ENCODE results near the gene PLXNB3. TPM values are rescaled to one million over a fixed set of nuclear protein-coding genes. Genes with fewer than 3 reads are reported as not detected.

The PLXNB3 gene
- total RNA-seq, 3 donors from 2014 or later, result 12.3 to 17.9 (median 13.4) TPM

GRCh38 chrX:153735274-153735673 is 28.8 kb upstream of the PLXNB3 start:
- TF ChIP-seq POLR2A (IDR thresholded peaks at IDR 0.05) (no peak), CTCF (IDR thresholded peaks at IDR 0.05) (no peak), POLR2AphosphoS5 (IDR thresholded peaks at IDR 0.05) (no peak)
- intact Hi-C loops (cut with DNase I; ENCODE audit: low total_unique reads), result no loop called here
- no peaks in the 10 kb centered on the region for H3K36me3 ChIP-seq

GRCh38 chrX:153736071-153736820 is 27.8 kb upstream of the PLXNB3 start:
- no peaks in the 10 kb centered on the region for H3K36me3 ChIP-seq
- no peak for TF ChIP-seq POLR2AphosphoS5 (IDR thresholded peaks at IDR 0.05)
- TF ChIP-seq CTCF (IDR thresholded peaks at IDR 0.05), result no peak
- no peak for TF ChIP-seq POLR2A (IDR thresholded peaks at IDR 0.05)
- H3K4me3 ChIP-seq, result no peak overlapping the region
- peaks cover 0 to 20% of the 10 kb centered on the region in 2 donors for H3K27me3 ChIP-seq
- peaks cover 5% of the 10 kb centered on the region in 2 donors for H3K9me3 ChIP-seq
- intact Hi-C loops (cut with DNase I; ENCODE audit: low total_unique reads), result no loop called here
- no peak overlapping the region for H3K27ac ChIP-seq
- no peak for DNase-seq (ENCODE audit: low spot score in 2 of 2)
- H3K4me1 ChIP-seq, result no peaks in the 10 kb centered on the region

More at GRCh38 chrX:153735274-153735673, 28.8 kb upstream of the PLXNB3 start:
- DNase-seq (ENCODE audit: low spot score in 2 of 2), result no peak
- H3K9me3 ChIP-seq, result peaks cover 5% of the 10 kb centered on the region in 2 donors
- H3K4me1 ChIP-seq, result no peaks in the 10 kb centered on the region
- H3K27ac ChIP-seq, result no peak overlapping the region
- H3K4me3 ChIP-seq, result no peak overlapping the region
- peaks cover 0 to 20% of the 10 kb centered on the region in 2 donors for H3K27me3 ChIP-seq

- no peaks in the 10 kb centered on the region for H3K36me3 ChIP-seq
- DNase-seq (ENCODE audit: low spot score in 2 of 2), result no peak
- no peak overlapping the region for H3K27ac ChIP-seq
- H3K4me1 ChIP-seq, result no peaks in the 10 kb centered on the region
- H3K27me3 ChIP-seq, result peaks cover 0 to 20% of the 10 kb centered on the region in 2 donors
- H3K4me3 ChIP-seq, result no peak overlapping the region
- TF ChIP-seq POLR2AphosphoS5 (IDR thresholded peaks at IDR 0.05) (no peak), POLR2A (IDR thresholded peaks at IDR 0.05) (no peak), CTCF (IDR thresholded peaks at IDR 0.05) (no peak)
- H3K9me3 ChIP-seq, result peaks cover 2 to 3% of the 10 kb centered on the region in 2 donors
- intact Hi-C loops (cut with DNase I; ENCODE audit: low total_unique reads), result no loop called here
Observed at GRCh38 chrX:153736871-153737441, 27.1 kb upstream of the PLXNB3 start.

- no peak overlapping the region for H3K27ac ChIP-seq
- H3K27me3 ChIP-seq, result peaks cover 0 to 20% of the 10 kb centered on the region in 2 donors
- no peak overlapping the region for H3K4me3 ChIP-seq
- DNase-seq (ENCODE audit: low spot score in 2 of 2), result no peak
- H3K36me3 ChIP-seq, result no peaks in the 10 kb centered on the region
- H3K4me1 ChIP-seq, result no peaks in the 10 kb centered on the region
- H3K9me3 ChIP-seq, result no peaks in the 10 kb centered on the region
- no peak for TF ChIP-seq POLR2AphosphoS5 (IDR thresholded peaks at IDR 0.05)
- no peak for TF ChIP-seq CTCF (IDR thresholded peaks at IDR 0.05)
- TF ChIP-seq POLR2A (IDR thresholded peaks at IDR 0.05), result no peak
- intact Hi-C loops (cut with DNase I; ENCODE audit: low total_unique reads), result no loop called here
Observed at GRCh38 chrX:153738056-153738605, 25.9 kb upstream of the PLXNB3 start.
